Stimulated activated CD8-positive, alpha-beta memory T cell treated with anti-CD3 and anti-CD28 coated beads, Interleukin-4, amount 100 ng/mL, for 4 hours (primary cell): ENCODE results near the gene RAB40A.
A peak's percentile ranks its signal among the peaks of the same experiment; 100 is the strongest.
"Not testable (repeated sequence)": the region's sequence is repeated elsewhere in the genome, so short reads cannot be mapped to it uniquely, and the experiment has no call there.

Source experiments
- DNase-seq, 2 donors: peaks; one replicate each; pipeline ENCODE4 v3.0.0-alpha.2; 2020; ENCODE audit warnings: low read depth in 2 of 2, low spot score in 1 of 2

RAB40A gene

DNA sequence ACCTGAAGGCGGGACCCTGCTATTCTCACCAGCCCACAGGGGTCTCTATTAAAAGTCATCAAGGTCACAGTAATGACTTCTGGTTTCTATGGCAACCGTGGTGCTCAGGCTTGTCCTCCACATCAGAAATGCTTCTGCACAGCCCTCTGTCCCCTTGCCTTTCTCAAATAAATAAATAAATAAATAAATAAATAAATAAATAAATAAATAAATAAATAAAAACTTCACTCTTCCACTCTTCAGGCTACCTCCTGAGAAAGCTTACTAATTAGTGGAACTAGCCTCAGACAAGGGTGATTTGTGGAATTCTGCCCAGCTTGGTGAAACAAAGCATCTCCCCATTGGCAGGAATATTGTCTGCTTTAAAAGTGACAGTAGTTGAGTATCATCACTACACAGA is 5.5 kb upstream of the RAB40A start:
- DNase-seq = no peak

DNA sequence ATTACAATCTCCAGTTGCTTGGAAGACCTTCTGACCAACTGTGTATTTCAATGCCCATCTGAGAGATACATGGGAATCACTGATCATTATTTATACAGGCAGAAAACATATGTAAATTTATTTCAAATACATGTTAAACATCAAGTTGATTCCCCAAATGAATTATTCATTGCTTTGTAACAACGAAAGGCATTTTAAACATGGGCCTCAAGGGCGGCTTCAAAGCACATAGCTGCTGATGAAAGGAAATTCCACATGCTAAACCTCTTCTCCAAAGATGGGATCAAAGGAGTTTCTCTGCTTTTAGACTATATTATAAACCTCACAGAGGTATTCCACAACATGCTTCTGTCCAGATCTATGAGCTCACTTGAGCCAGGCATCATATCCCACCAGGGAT is 4.3 kb upstream of the RAB40A start:
- DNase-seq = no peak

DNA sequence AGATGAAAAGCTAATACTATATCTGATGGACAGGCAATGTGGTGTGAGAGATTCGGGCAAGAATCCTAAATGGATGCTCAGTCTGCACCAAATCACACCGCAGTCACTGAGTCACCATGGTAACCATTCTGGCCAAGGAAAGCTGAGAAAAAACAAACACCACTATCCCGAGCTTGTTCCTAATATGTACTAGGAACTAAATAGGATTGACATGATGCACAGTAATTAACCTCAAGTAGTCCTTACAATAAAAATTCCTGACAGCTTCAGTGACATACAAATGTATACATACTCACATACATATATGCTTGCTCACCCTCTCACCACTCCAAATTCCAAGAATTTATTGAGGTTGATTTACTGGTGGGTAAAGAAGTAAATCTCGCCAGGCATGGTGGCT is 1.1 kb upstream of the RAB40A start:
- DNase-seq = no peak

DNA sequence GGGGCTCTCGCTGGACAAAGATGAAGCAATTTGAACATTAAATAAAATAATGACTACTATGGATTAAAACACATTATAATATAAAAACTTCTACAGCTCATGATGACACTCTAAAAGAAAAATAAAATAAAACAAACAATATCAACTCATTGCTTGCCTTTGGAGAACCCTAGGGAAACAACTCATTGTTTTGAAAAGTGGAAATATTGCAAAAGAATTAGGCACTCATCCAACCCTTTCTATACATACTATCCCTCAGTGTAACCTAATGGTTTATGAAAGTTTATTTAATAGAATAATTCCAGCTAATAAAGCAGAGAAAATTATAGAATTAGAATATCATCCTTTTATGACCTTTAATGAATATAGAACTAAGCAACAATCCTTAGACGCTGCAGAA is 718 bp downstream of the RAB40A start:
- DNase-seq = no peak

DNA sequence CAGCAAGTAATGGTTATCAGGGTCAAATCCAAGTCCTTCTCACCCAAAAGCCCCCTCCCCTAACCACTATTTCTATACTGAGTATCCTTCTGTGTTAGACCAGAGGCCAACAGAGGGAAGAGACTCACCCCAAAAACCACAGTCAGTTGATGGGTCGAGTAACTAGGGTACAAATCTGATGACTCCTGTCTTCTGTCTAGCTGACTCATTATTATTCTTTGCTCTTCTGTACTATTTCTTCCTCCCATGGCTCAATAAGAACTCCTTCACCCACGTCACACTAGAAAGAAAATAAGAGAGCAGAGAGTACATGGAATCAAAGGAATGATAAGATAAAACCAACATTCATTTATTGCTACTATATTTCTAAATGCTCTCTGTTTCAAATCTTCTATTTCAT is 2.0 kb downstream of the RAB40A start:
- no peak for DNase-seq

DNA sequence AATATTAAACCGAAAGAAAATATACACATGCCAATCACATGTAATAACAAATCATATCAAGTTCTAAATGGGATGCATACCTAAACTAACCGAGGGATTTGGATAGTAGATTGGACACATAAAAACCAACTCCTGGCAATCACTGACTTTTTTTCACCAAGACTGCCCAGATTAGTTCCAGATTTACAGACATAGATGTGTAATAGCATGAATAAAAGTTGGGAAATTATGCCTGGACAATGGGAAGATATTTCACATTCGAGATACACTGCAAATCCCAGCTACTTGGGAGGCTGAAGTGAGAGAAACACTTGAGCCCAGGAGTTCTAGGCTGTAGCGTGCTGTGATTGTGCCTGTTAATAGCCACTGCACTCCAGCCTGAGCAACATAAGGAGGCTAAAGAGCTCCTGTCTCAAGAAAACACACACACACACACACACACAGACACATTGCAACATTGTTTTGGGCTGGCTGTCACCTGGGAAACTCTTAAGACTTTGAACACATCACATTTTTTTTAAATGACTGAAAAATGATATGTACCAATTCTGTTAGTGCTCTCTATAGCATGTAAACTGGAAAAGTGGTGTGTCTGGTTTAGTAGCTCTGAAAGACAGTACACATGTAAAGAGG is 5.7 kb downstream of the RAB40A start:
- DNase-seq = no peak

DNA sequence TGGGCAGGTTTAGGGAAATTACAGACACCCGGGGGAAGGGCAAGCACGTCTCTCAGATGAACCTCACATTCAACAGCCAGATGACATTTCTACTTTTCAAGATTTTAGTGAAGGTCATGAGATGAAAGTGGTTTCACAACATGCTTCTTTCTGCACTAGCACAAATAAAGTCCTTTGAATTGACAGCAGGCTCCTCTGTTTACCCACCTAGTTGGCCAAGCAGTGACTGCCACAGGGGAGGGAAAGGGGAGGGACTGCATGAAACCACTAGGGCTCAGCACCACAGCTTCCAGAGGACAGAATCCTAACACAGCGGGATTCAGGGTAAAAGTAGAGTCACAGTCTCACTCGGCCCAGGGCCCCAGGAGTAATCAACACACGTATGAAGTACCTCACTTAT is 6.2 kb downstream of the RAB40A start:
- DNase-seq = no peak

DNA sequence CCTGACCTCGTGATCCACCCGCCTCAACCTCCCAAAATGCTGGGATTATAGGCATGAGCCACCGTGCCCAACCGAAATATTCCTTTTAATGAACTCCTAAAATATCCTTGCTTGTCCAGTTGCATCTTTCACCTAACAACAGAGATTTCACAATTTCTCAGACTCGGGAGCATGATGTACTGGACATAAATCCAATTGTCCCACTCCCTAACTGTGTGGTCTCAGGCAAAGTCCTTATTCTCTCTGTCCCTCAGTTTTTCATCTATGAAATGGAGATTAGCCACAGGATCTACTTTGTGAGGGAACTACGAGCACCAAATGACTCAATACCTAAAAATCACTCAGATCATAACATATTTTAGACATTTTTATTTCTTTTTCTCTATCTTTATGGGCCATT is 9.3 kb downstream of the RAB40A start:
- DNase-seq = no peak

DNA sequence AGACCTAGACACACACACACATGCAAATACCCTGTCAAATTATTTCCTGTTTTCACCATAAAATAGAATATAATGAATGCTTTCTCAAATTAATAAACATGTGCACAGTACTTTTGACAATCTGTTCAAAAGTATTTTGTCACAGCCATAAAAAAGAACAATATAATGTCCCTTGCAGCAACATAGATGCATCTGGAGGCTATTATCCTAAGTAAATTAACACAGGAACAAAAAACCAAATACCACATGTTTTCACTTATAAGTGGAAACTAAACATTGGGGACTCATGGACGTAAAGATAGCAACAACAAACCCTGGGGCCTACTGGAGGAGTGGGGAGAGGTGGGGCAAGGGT is 15.5 kb downstream of the RAB40A start:
- no peak for DNase-seq

DNA sequence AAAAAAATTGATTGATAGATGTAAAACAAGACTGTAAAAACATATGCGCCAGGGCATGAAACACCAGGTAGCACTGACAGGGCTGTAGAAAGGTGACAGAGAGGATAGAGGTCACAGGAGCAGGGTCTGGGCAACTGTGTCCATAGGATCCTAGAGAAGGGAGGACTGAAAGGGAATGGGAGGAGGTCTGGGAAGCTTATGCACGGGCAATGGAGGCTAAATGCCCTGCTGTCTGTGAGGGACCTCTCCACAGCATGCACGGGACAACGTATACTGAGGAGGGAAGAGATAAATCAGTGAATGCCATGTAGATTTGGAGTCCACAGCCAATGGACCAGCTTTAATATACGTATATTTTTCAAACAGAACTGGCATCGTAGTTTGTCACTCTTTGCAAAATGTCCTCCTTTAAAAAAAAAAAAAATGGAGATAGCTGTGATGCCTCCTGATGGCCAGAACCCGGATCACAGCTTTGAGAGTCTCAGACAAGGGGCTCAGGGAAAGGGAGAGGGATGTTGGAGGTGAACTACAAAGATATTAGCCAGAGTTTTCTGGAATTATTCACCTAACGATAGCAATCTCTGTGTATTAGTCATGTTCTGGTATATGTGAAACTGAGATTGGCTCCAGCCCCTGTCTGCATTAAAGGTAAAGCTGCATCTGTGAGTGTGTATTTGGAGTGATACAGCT is 16.0 kb downstream of the RAB40A start:
- DNase-seq = no peak

DNA sequence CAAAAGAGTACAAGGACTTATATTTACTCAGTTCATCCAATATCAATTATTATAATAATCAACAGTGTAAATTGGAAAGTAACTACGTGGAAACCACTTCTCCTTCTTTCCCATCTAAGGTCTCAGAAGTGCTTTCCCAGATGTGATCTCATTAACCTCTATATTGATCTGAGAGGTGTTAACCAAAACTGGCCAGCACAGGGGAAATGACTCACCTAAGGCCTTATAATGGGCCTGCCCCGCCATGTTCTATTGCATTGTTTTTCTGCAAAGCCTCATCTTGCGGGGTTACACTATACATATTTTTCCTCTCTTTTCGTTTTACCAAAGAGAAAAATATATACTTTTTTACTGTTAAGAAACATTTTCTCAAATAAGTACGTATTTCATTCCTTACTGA is 20.5 kb downstream of the RAB40A start:
- no peak for DNase-seq

DNA sequence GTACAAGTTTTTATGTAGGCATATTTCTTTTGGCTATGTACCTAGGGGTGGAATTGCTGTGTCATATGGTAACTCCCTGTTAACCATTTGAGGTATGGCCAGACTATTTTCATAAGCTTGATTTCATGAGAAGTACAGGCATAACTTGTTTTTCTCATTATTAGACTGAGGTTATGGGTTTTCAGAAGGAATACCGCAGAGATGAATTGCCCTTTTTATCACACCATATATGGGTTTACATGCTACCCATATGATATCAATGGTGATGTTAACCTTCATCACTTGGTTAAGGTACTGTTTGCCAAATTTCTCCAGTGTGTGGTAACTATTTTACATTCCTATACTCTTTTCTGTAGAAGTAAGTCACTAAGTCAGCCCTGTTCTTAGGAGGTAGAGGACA is 23.5 kb downstream of the RAB40A start:
- no peak for DNase-seq

DNA sequence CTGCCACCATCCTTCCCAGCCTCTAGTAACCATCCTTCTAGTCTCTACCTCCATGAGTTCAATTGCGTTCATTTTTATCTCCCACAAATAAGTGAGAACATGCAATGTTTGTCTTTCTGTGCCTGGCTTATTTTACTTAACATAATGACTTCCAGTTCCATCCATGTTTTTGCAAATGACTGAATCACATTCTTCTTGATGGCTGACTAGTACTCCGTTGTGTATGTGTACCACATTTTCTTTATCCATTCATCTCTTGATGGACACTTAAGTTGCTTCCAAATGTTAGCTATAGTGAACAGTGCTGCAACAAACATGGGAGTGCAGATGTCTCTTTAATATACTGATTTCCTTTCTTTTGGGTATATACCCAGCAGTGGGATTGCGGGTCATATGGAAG is 25.7 kb downstream of the RAB40A start:
- DNase-seq = not testable (repeated sequence)

DNA sequence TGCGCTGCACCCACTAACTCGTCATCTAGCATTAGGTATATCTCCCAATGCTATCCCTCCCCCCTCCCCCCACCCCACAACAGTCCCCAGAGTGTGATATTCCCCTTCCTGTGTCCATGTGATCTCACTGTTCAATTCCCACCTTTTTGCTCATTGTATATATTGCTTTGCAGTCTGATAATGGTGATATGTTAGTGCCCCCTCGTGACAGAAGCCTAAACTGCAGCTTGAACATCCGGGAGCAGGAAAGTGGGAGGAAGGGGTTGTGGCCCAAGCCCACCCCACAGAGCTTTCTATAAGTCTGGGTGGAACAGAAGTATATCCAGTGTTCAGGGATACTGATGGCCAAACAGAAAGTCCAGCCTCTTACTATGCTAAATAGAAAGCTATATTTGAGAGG is 29.6 kb downstream of the RAB40A start:
- not testable (repeated sequence) for DNase-seq

DNA sequence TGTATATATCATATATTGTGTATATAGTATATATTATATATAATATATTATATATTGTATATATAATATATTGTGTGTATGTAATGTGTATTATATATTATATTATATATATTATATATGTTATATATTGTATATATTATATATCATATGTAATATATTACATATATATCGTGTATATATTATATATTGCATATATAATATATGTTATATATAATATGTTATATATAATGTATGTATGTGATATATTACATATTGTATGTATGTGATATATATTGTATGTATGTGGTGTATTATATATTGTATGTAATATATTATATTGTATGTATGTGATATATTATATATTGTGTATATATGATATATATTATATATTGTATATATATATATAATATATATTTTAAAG is 30.5 kb downstream of the RAB40A start:
- no peak for DNase-seq

DNA sequence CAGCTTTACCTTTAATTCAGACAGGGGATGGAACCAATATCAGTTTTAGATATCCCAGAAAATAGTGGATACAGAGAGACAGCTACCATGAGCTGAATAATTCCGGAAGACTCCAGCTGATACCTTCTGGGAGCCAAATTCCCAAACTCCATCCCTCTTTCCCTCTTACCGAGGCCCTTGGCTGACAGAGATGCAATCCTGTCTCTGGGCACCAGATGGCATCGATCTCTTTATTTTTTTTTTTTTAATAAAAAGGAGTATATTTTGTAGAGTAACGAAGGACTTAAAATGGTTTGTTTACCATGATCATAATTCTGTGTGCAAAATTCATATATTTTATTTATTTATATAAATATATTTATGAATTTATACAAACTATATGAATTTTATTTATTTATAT is 31.0 kb downstream of the RAB40A start:
- no peak for DNase-seq

DNA sequence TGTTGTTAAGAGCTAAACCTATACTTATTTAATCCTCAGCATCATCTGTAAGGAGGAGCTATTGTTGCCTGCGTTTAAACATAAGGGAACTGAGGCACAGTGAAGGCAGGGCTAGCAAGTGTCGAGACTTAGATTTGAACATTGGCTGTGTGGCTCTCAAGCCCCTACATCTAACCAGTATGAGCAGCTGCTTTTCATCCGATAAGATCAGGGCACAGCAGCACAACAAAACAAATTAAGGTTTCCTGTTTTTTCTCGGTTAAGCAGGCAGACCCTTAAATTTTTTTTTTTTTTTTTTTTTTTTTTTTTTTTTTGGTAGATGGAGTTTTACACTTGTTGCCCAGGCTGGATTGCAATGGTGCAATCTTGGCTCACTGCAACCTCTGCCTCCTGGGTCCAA is 35.6 kb downstream of the RAB40A start:
- DNase-seq = no peak

DNA sequence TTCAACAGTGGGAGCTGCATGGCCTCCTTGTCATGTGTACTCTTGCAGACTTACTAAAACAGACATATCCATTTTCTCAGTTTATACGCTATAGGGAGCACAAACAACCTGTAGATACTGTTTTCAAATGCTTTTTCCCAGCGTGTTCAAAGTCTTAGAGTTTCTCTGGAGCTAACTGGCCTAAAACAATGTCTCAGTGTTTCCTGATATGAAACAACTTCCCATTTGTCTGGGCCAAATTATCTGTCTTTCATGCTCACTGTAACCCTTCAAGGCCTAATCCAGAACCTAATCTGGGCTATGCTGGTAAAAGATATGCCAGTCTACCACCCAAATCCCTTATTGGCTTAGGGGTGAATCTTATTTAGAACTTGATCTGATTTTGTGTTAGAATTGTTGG is 38.8 kb downstream of the RAB40A start:
- DNase-seq = no peak

DNA sequence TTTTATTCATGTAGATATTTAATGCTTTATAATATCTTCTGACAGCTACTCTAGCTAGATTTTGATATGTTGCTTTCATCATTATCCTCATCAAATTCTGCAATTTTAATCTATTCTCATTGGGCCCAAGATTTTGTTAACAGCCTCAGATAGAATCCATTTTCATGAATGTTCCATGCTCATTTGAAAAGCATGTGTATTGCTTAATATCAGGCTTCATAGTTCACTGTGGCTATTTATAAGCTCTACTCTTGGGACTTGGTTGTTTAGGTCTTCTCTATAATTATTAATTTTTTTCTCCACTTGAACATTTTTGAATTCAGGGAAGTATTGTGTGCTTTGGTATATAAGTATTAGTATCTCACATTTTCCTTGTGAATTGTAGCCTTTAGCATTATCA is 41.8 kb downstream of the RAB40A start:
- no peak for DNase-seq

DNA sequence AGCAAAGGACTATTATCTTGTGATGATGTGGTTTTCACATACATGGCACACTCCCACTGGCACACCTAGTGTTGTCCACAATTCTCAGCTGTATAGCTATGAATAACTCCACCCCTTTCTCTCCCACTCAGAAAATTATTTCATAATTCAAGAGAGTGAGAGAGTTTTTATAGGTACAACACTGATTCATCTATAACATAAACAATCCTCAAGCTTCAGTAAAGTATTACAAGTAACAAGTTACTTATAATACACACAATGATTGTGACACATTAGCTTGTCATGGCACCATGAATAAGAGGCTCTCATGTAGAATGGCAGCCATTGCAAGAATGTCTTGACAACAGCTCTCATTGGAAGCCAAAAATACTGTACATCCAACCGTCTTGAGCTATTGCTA is 43.9 kb downstream of the RAB40A start:
- no peak for DNase-seq

DNA sequence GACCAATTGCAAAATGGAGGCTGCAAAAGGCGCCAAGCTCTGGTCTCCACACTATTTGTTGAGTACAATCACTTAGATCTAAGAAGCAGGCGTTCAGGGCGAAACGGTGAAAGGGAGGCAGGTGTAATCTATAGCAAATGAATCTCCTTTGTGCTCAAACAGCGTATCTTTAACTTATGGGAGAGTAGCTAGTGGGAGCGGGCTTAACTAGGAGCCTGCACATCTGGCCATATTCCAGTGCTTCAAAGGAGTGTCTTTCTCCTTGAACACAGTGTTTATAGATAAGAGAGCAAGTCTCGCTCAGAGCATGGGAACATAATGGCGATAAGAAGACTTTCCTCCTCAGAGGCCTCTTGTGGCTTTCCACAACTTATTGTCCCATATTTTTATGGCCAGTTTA is 49.3 kb downstream of the RAB40A start:
- DNase-seq = not testable (repeated sequence)

DNA sequence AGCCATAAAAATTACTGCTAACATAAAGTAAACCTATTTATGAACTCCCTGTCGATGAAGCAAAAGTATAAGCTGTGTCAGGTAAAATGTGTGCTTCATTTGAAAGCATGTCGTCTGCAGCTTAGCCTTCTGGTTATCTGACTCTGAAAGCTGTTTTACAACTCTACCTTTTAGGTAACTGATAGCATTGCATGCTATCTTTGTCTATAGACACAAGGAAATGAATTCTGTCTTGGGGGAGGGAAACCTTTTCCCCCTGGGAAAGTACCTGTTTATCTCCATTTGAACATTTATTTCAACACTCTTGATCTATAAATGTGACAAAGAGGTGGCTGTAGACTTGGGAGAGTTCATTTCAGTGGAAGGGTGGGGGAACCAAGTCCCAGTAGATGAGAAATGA is 51.4 kb downstream of the RAB40A start:
- no peak for DNase-seq

DNA sequence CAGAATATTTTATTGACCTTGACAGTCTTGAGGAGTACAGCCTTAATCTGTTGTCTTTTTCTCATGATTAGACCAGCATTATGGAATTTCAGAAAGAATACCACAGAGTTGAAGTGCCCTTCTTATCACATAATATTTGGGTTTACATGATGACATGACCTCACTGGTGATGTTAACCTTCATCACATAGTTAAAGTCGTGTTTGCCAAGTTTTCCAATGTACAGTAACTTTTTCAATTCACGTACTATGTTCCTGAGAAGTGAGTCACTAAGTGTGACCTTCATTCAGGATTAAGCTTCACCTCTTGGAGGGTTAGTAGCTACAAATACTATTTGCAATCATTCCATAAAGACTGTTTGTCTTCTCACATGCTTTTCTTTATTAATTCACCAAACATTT is 52.1 kb downstream of the RAB40A start:
- no peak for DNase-seq

DNA sequence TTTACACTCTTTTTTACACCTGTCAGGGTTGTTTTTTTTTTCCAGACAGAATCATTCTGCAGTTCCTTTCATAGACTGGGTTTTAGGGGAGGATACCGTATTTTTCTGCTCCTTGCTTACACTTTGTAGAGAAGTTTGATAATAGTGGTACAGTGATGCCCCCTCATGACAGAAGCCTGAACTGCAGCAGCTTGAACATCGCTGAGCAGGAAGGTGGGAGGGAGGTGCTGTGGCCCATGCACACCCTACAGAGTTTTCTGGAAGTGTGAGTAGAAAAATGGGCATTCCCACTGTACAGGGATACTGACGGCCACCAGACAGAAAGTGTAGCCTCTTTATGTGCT is 54.5 kb downstream of the RAB40A start:
- DNase-seq = peak; percentile 24 to 54
